Coronary artery (tissue), 2 donors: ENCODE results near the gene GPR61.
A peak's percentile ranks its signal among the peaks of the same experiment; 100 is the strongest.

Experiments
- DNase-seq: peaks from one replicate; pipeline ENCODE4 v3.0.0-alpha.2; 2017; ENCODE audit warnings: low spot score
- H3K27ac ChIP-seq, 2 donors: fragments of 200-600 bp; sonication (generic); one replicate each; pipeline ENCODE4 v1.5.1; 2016 to 2019
- H3K4me3 ChIP-seq: fragments of 200-600 bp; sonication (generic); 2 replicates; pipeline ENCODE4 v1.5.1; 2016; ENCODE audit warnings: mild to moderate bottlenecking, moderate library complexity
- TF ChIP-seq, protein P1 (sequence below): fragments of 200-600 bp; sonication (generic); IDR thresholded peaks from one replicate; pipeline ENCODE4 v1.5.1; 2019; ENCODE audit warnings: antibody characterized with exemption

GPR61 gene

DNA sequence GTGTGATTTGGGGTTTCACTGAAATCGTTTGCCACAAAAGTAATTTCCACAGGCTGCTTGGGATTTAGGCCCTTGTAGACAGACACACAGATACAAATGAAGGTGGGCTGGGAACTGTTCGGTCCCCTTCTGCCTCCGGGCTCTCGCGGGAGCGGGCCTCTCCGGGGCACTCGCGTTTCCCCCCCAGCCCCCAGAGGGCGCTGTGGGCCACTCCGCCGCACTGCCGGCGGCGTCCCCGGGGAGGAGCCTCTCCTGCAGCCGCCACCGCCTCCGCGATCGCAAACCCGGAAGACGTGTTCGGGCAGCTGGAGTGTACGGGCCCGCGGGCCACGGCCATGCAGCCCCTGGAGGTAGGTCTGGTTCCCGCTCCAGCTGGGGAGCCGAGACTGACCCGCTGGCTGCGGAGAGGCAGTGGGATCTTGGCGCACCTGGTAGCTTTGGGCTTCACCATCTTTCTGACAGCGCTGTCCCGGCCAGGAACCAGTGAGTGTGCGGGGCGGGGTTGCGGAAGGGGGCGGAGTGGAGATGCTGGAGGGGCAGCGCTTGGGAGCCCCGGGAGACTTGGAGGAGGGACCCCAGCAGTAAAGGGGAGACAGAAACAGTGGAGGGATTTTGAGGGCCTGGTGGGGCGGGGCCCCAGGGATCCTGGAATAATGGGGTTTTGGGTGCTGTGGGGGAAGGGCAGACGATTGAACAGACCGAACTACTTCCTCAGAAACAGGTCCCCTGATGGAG is 45.7 kb upstream of the GPR61 start, which contains the start of gene CYB561D1:
Gene CYB561D1, plus strand, starts transcription at position 290 of the 735 bp plus-strand sequence. Its CDS starts 46 bp downstream, at position 336.
- TF ChIP-seq, protein P1, sequence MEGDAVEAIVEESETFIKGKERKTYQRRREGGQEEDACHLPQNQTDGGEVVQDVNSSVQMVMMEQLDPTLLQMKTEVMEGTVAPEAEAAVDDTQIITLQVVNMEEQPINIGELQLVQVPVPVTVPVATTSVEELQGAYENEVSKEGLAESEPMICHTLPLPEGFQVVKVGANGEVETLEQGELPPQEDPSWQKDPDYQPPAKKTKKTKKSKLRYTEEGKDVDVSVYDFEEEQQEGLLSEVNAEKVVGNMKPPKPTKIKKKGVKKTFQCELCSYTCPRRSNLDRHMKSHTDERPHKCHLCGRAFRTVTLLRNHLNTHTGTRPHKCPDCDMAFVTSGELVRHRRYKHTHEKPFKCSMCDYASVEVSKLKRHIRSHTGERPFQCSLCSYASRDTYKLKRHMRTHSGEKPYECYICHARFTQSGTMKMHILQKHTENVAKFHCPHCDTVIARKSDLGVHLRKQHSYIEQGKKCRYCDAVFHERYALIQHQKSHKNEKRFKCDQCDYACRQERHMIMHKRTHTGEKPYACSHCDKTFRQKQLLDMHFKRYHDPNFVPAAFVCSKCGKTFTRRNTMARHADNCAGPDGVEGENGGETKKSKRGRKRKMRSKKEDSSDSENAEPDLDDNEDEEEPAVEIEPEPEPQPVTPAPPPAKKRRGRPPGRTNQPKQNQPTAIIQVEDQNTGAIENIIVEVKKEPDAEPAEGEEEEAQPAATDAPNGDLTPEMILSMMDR: peak; percentile 86
- H3K27ac ChIP-seq: peak within 1 kb of the TSS; percentile 53 to 89
- DNase-seq: peak; percentile 89
- H3K4me3 ChIP-seq: peak within 1 kb of the TSS; percentile 94

DNA sequence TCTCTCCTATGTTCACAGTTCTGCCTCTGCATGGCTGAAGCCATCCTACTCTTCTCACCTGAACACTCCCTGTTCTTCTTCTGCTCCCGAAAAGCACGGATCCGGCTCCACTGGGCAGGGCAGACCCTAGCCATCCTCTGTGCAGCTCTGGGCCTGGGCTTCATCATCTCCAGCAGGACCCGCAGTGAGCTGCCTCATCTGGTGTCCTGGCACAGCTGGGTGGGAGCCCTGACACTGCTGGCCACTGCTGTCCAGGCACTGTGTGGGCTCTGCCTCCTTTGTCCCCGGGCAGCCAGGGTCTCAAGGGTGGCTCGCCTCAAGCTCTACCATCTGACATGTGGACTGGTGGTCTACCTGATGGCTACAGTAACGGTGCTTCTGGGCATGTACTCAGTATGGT is 43.9 kb upstream of the GPR61 start:
- H3K4me3 ChIP-seq: no peak overlapping the region
- peak; percentile 47 for DNase-seq
- TF ChIP-seq, protein P1: no peak
- H3K27ac ChIP-seq: no peak overlapping the region

DNA sequence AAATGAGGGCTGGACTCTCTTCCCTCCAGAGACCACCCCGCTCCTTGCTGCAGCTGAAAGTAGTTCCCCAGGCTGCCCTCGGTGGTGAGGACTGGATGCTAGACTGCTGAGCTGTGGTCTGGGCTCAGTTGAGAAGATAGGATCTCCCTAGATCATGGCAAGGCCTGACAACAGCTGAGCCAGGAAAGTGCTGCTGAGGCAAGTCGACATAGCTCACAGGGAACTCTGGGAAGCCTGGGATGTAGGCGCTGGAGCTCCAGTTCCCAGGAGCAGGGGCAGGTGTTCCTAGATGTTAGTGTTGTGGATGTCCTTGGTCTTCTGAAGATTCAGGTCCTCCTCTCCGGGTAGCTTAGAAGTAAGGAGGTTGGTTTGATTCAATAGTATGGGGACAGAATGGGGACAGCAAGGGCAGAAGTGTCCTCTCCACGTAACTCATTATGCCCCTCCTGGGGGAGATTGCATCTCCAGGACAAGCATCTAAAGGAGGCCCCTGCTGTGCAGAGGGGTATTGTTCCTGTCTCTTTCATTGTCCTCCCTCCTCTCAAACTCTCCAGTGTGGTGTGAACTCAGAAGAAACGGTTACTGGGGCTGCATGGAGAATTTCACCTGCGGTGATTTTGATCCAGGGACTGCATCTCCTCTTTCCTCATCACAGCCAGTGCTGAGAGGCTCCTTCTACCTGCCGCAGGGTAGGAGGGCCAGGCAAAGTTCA is 42.1 kb upstream of the GPR61 start:
- no peak for DNase-seq
- Histone ChIP-seq H3K4me3 (no peak overlapping the region), H3K27ac (peak overlapping the region in 1 of 2 donors; percentile 15)
- TF ChIP-seq, protein P1: no peak

DNA sequence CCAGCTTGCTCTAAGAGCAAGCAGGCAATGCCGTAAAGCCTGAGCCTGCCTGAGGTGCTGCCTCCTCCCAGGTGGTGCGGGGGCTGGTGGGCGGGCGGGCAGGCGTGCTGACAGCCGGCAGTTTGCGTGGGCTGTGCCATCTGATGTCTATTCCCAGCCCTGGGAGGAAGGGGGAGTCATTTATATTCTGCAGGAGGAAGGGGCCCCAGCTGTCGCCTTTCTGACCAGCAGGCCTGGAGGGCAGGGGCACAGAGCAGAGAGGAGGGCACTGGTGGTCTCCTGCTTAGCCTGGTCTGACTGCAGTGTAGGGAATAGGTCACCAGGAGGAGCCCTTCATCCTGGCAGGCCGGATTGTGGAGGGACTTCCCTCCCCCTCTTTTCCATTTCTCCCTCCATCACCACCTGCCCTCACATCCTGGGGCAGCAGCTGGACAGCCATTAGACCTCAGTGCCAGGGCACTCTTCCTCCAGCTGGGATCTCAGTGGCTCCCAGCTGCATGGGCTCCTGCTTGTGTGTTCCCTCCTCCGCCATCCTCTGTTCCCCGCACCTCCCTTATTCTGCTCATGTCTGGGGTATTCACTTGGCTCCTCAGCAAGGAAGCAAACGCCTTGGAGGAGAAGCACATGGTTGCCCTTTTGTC is 41.4 kb upstream of the GPR61 start:
- Histone ChIP-seq H3K4me3 (no peak overlapping the region), H3K27ac (peak overlapping the region in 1 of 2 donors; percentile 12)
- TF ChIP-seq, protein P1: no peak
- DNase-seq: no peak

DNA sequence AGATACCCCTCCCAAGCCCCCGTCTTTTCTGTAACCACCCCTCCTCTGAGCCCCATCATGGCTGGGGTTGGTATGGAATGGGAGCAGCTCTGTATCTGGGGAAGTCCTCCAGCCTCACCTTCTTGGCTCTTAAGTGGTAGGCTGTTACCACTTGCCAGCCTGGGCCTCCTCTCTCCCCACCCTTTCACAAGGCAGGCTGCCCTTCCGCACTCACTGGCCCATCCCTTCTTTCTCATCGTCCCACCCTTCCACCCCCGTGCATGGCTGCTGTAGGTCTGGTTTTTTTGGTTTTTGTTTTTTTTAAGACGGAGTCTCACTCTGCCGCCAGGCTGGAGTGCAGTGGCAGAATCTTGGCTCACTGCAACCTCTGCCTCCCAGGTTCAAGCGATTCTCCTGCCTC is 40.6 kb upstream of the GPR61 start:
- H3K27ac ChIP-seq: peak overlapping the region in 1 of 2 donors; percentile 85
- TF ChIP-seq, protein P1: no peak
- no peak for DNase-seq
- H3K4me3 ChIP-seq: no peak overlapping the region

DNA sequence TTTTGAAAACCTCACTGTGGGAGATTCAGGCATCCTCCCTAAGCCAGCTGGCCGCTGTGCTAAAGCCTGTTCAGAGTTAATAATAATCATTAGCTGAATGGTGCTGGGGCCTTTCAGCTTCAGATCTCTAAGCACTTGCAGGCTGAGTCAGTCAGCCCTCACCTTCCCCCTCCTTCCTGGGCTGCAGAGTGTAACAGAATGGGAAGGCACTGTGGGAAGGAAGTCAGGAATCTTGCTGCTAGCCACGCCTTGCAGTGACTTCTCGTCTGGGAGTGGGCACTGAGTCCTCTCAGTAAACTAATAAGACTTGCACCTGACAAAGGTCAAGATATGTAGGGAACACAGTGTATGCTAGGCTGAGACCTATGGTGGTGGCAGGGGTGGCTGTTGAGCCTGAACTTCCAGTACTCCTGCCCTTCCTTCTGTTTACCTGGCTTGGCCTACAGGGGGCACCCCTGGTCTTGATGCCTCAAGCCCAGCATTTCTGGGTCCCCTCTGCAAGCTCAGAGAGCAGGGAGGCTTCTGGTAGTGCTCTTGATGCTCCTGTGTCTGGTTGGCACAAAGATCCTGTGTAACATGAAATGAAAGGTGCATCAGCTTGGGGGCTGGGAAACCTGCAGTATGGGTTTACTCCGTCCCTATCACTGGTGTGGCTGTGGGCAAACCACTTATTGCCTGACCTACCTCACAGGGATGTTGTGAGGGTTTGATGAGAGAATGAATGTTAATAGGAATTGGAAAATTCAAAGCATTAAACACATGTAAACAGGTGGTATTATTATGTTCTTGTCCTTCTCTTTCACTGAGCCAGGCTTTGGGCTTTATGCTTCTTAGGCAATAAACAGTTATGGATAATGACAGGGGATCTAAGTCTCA is 39.8 kb upstream of the GPR61 start:
- no peak for DNase-seq
- no peak overlapping the region for H3K4me3 ChIP-seq
- H3K27ac ChIP-seq: peak overlapping the region; percentile 21 to 85
- TF ChIP-seq, protein P1: no peak
